ENCODE measurements around the gene NR1H3.
"Not testable (repeated sequence)": the region's sequence is repeated elsewhere in the genome, so short reads cannot be mapped to it uniquely, and the experiment has no call there.

NR1H3 gene

DNA sequence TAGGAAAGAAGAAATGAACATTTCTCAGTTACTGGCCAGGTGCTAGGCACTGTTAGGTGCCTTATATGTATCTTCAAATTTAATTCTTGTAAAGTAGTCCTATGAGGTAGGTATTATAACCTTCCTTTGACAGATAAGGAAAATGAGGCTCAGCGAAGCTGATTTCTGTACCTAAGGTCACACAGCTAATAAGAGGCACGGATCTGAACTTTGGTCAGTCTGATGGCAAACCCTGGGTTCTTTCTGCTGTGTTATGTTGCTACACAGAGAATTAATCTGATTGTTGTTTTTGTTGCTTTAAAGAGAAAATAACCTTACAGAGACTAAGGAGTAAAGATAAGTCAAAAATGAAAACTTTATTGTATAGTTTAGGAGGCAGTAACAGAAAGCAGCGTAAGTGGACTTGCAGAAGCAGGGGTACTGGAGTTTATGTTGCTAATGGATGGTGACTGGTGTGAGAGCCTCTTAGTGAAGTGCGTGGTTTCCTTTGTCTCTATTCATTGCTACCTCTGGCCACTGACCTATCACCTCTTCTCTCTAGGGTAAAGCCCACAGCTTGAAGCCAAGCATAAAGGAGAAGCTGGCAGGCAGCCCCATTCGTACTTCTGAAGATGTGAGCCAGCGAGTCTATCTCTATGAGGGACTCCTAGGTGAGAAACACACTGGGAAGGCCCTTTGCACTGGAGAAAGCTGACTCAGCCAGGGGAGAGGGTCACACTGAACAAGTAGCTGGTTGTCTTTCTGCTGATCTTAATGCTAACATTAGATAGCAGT, 50.4 kb downstream of the NR1H3 start:
- no peak for DNase-seq

DNA sequence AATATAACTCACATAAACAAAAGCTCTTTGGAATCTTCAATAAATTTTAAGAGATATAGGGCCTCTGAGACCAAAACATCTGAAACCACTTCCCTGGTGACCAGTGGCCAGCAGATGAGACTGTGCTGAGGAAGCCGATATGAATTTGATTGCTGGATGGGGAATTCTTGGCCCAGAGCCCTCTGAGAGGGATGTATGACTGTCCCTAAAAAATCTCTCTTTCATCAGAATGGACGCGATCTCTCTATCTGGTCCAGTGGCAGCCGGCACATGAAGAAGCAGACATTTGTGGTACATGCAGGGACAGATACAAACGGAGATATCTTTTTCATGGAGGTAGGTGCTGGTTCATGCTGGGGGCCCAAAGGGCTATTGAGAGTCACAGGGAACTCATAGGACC, 57.2 kb downstream of the NR1H3 start:
- DNase-seq, result no peak

DNA sequence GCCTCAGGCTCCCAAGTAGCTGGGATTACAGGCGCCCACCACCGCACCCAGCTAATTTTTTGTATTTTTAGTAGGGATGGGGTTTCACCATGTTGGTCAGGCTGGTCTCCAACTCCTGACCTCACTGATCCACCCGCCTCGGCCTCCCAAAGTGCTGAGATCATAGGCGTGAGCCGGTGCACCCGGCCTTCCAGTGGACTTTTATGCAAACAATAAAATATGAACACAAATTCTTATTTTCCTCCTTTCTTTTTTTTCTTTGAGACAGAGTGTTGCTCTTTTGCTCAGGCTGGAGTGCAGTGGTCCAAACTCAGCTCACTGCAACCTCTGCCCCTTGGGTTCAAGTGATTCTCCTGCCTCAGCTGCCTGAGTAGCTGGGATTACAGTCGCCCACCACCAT, 58.7 kb downstream of the NR1H3 start:
- DNase-seq, result not testable (repeated sequence)

DNA sequence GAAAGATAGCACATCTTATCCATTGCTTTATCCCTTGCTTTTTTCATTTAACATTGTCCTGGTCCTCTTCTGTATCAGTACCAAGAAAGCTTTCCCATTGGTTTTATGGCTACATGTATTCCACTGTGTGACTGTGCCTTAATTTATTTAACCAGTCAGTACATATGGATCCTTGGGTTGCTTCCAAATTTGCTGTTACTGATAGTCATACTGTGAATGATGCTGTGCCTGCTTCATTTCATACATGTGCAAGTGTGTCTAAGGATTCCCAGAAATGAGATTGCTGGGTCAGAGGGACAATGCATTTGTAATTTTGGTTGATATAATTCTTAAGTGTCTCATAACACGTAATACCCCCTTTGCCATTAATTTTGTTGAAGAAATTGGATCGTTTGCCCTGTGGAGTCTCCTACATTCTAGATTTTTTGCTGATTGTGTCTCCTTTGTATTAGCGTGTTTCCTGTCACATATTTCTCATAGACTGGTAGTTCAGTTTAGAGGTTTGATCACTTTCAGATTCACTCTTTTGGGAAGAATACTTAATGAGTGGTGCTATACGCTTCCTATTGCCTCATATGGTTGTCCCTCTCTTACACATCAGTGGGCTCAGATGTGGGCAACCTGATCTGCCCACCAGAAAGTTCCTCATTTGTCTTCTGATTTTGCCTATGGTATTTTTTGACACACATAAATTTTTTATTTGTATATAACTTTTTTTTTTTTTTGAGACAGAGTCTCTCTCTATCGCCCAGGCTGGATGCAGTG, 59.5 kb downstream of the NR1H3 start:
- no peak for DNase-seq

DNA sequence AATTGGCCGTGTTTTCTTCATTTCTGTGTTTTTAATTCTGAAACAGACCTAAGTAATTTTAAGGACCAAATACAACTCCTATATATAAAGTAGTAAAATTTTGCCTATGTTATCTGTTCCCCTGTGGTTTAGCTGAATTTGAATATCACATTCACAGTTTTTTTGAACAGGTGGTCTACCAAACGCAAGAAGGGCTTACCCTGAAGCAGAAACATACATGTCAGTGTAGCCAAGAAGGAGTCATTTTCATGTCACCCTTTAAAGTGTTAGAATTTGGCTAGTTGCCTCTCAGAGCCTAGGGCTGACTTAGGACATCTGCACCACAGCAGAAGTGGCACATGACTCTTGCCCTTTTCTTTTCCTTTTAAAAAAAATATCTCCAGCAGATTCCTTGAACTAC, 60.4 kb downstream of the NR1H3 start:
- DNase-seq, result no peak
